NCI-H510A treated with DMSO at 0.1 percent for 48 hours (cell line): Measurements from ENCODE around the gene PPFIA1.

ENCODE experiments used
- DNase-seq: peaks from one replicate; lab custom pipeline; 2025; lab: John Stamatoyannopoulos, UW

PPFIA1 gene

GRCh38 chr11:70270104-70270876 is at the start of gene PPFIA1:
Gene PPFIA1 (plus strand): TSS chr11:70270690. CDS start chr11:70272173, 1,483 bp downstream.
- DNase-seq = peak; percentile 94

GRCh38 chr11:70220920-70221319 is 49.6 kb upstream of the PPFIA1 start:
- no peak for DNase-seq

- no peak for DNase-seq
These were observed 44.8 kb upstream of the PPFIA1 start for GRCh38 chr11:70225681-70226177.

GRCh38 chr11:70226183-70226582 is 44.3 kb upstream of the PPFIA1 start:
- DNase-seq = no peak

DNA sequence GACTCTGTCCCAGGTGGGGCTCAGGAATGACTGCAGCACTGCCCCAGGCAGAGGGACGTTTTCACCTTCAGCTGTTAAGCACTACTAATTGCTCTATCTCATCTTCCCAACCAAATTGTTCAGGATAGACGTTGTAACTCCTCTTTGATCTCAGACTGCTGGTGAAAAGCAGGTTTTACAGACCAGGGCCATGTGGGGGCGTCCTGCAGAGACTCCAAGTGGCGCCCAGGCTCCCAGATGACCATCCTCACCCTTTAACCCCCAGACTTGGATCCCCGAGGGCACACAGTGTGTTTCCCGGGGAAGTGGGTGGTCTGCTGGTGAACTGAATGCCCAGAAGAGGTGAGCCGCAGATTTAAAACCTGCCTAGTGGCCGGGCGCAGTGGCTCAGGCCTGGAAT is 43.5 kb upstream of the PPFIA1 start:
- DNase-seq = no peak

DNA sequence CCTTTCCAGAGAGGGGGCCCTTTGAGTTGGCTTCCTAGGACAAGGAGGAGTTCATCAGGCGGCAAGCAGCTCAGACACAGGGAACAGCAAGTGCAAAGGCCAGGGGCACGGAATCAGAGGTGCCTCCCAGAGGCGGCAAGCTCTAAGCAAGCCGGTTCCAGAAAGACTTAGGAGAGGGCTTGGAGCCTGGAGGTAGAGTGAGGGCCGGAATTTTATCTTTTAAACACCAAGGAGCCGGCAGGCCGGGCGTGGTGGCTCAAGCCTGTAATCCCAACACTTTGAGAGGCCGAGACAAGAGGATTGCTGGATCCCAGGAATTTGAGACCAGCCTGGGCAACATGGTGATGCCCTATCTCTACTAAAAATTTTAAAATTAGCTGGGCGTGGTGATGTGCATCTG is 40.8 kb upstream of the PPFIA1 start:
- DNase-seq = no peak

DNA sequence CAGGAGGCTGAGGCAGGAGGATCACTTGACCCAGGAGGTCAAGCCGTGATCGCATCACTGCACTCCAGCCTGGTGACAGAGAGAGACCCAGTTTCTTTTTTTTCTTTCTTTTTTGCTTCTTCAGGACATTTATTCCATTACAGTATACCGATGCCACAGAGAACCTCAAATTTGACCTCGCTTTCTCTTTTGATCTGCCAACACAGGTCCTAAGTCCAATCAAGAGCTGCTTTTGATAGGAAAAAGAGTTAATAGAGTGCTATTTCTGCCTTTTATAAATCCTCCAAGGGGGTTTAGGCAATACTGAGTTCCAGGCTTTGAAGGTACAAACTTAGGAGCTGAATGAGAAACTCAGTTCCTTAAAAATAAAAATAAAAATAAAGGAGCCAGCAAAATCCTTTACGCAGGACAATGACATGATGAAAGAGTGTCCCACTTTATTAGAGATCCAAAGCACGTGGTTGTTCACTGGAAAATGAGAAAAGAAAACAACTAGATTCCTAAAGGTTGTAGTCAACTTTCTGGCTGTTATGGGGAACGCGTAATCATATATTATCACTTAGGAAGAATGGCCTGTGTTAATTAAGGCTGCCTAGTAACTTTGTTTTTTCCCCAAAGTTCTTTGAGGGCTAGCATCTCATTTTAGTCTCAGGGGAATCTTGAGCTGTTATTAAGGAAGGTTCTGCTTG is 40.2 kb upstream of the PPFIA1 start:
- DNase-seq = no peak

DNA sequence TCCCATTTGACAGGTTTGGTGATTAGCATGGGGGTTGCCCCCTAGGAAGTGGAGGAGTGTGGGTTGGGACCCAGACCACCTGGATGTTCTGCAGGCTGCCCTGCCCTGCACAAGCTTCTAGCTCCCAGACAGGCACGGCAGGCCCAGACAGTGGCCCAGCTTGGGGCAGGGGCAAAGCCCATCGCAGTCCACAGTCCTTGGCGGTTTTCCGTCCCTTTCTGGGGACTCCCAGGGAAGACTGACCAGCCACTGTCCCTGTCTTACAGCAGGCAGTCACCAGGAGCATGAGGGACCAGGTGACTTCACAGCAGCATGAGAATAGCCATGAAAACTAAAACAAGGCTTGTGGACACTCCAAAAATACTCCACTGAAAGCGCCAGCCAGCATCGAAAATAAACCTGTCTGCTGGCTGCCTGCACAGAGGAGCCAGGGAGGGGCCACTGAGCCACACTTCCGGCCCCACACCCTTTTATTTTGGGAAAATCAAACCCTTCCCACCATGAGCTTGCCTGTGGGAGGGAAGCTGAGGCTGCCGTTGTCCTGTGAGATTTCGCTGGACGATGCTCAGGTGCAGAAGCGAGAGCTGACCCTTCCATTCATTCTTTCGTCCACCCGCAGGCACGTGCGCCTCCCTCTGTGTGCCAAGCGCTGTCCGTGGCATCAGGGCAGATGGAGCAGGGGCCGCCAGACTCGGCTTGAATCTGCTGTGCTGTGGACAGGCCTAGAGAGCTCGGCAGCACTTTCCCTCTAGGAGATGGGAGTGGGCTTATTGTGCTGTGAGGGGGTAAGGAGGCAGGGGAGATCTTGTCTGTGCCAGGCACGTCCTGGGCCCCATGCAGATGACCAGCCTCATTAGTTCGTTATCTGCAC is 39.4 kb upstream of the PPFIA1 start:
- no peak for DNase-seq

DNA sequence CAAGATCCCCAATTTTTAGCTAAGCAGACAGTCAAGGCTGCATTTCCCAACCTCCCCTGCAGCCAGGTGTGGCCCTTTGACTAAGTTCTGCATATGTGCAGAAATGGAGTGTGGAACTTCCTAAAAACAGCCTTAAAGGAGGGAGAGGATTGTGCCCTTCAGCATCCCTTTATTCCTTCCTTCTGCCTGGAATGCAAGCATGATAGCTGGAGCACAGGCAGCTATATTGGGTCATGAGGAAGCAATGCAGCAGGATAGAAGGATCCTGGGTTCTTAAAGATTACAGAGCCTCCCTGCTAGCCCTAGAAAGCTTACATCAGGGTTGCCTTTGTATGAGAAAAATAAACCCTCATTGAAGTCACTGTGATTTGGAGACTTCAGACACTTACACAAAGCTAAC is 37.5 kb upstream of the PPFIA1 start:
- DNase-seq = no peak

DNA sequence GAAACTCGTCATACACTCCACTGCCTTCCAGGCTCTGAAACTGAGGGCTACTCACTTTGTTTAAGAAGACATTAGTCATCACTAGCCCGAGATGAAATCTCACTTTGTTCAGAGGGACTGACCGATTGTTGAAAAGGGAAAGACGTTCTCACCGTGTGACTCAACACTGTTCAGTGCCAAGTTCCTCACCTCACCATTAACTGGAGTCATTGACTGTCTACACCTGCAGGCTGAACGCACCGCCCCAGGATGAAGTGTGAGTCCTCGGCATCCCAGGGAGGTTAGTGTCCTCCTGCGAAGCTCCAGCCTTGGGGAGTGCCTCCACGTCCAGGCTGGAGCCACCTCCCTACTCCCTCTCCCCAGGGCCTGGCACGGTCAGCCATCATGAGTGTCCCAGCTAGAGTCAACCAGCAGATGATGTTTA is 37.0 kb upstream of the PPFIA1 start:
- DNase-seq = no peak

- DNase-seq = no peak
These were observed 36.5 kb upstream of the PPFIA1 start for GRCh38 chr11:70233962-70234361.

GRCh38 chr11:70240337-70240736 is 30.2 kb upstream of the PPFIA1 start:
- DNase-seq = no peak

DNA sequence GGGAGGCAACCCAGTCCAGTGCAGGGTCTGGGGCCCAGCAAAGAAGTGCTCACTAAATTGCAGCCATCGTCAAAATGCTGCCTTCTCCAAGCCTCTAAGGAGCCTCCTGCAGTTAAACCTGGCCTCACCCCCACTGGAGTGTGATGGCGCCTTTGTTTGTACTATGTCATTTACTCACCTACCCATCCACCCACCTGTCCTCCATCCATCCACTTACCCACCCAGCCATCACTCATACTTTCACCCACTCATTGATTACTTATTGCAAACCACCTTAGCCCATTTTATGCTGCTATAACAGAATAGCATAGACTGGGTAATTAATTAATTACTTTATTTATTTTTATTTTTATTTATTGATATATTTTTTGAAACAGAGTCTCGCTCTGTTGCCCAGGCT is 28.8 kb upstream of the PPFIA1 start:
- DNase-seq = no peak

GRCh38 chr11:70242885-70243284 is 27.6 kb upstream of the PPFIA1 start:
- no peak for DNase-seq

DNA sequence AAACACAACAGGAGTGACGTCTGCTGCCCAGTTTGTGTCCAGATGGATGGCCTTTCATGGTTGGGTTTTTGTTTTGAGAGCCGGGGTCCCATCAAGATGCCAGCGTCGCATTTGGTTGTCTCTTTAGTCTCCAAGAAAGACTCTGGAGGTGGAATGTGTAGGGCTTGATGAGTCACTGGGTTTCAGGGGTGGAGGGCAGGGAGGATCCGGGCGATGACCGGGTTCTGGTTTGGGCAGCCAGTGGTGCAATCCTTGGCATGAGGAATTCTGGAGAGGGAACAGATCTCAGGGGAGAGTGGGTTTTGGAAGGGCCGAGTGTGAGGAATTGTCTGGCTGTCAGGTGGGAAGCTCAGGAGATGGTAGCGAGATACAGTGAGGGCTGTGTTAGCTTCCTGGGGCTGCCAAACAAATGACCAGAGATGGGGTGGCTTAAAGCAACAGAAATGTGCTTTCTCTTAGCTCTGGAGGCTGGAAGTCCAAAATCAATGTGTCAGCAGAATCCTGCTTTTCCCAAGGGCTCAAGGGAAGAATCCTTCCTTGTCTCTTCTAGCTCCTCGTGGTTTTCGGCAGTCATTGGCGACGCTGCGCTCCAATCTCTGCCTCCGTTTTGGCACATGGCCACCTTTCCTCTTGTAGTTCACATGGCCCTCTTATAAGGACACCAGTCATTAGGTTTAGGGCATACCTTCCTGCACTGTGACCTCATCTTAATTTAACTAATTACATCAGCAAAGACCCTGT is 26.4 kb upstream of the PPFIA1 start:
- no peak for DNase-seq

GRCh38 chr11:70244698-70245097 is 25.8 kb upstream of the PPFIA1 start:
- no peak for DNase-seq

GRCh38 chr11:70246196-70246595 is 24.3 kb upstream of the PPFIA1 start:
- no peak for DNase-seq

- DNase-seq = no peak
These were observed 23.3 kb upstream of the PPFIA1 start for GRCh38 chr11:70247042-70247709.

GRCh38 chr11:70247710-70248072 is 22.8 kb upstream of the PPFIA1 start:
- DNase-seq = no peak

- no peak for DNase-seq
These were observed 19.4 kb upstream of the PPFIA1 start for GRCh38 chr11:70250876-70251658.
